Neuronal stem cell (in vitro differentiated cells): ENCODE measurements around the gene MTG2.

Experiments
- DNase-seq: peaks from one replicate; pipeline ENCODE4 v3.0.0-alpha.2; 2013; ENCODE audit warnings: low spot score
- H2AFZ ChIP-seq: one replicate; pipeline ENCODE4 v1.6.1; 2013; ENCODE audit warnings: mild to moderate bottlenecking, low read length, inconsistent platforms
- H2AK5ac ChIP-seq: 2 replicates; pipeline ENCODE4 v1.6.1; 2013; ENCODE audit warnings: low read depth, mild to moderate bottlenecking, inconsistent platforms, low read length, moderate library complexity, mixed read lengths
- H2BK120ac ChIP-seq: 2 replicates; pipeline ENCODE4 v1.6.1; 2013; ENCODE audit warnings: low read depth, mild to moderate bottlenecking, inconsistent platforms, low read length, moderate library complexity, mixed read lengths
- H2BK12ac ChIP-seq: one replicate; pipeline ENCODE4 v1.6.1; 2013; ENCODE audit warnings: low read length, inconsistent platforms
- H2BK15ac ChIP-seq: 2 replicates; pipeline ENCODE4 v1.6.1; 2013; ENCODE audit warnings: mild to moderate bottlenecking, low read length, inconsistent platforms, mixed read lengths
- H2BK5ac ChIP-seq: one replicate; pipeline ENCODE4 v1.6.1; 2013; ENCODE audit warnings: inconsistent platforms, mild to moderate bottlenecking, low read length, moderate library complexity
- H3K14ac ChIP-seq: one replicate; pipeline ENCODE4 v1.6.1; 2013; ENCODE audit warnings: low read length, inconsistent platforms
- H3K18ac ChIP-seq: 2 replicates; pipeline ENCODE4 v1.6.1; 2013; ENCODE audit warnings: low read length, inconsistent platforms
- H3K23ac ChIP-seq: 2 replicates; pipeline ENCODE4 v1.6.1; 2013; ENCODE audit warnings: low read depth, mild to moderate bottlenecking, mixed read lengths, low read length, inconsistent platforms; ENCODE audit not compliant: poor library complexity
- H3K27ac ChIP-seq: replicated peaks from 3 replicates; pipeline ENCODE4 v1.5.1; 2013; ENCODE audit warnings: low read length, inconsistent platforms
- H3K27me3 ChIP-seq, 3 experiments: 2 replicates each; pipeline ENCODE4 v1.6.1; 2013; ENCODE audit warnings: low read length in 3 of 3, mild to moderate bottlenecking in 2 of 3, inconsistent platforms in 1 of 3, low read depth in 1 of 3, mixed read lengths in 1 of 3, moderate library complexity in 1 of 3; ENCODE audit not compliant: control insufficient read depth in 3 of 3, insufficient read depth in 3 of 3
- H3K36me3 ChIP-seq, 2 donors: replicated peaks in 1 of 2; 2 replicates each; pipeline ENCODE4 v1.6.1; 2013; ENCODE audit warnings: low read length in 2 of 2; ENCODE audit not compliant: control insufficient read depth in 2 of 2, insufficient read depth in 2 of 2
- H3K4ac ChIP-seq: 2 replicates; pipeline ENCODE4 v1.6.1; 2013; ENCODE audit warnings: inconsistent platforms, mild to moderate bottlenecking, low read length, moderate library complexity
- H3K4me1 ChIP-seq, 2 donors: 1 replicate in 1 of 2; 2 replicates in 1 of 2; pipeline ENCODE4 v1.6.1; 2013; ENCODE audit warnings: low read length in 2 of 2, low read depth in 1 of 2; ENCODE audit not compliant: control insufficient read depth in 2 of 2, insufficient read depth in 1 of 2
- H3K4me2 ChIP-seq: one replicate; pipeline ENCODE4 v1.6.1; 2013; ENCODE audit warnings: mild to moderate bottlenecking, low read length, inconsistent platforms; ENCODE audit not compliant: insufficient read depth, poor library complexity, severe bottlenecking
- H3K4me3 ChIP-seq, 2 donors: 2 replicates each; pipeline ENCODE4 v1.5.1; 2013; ENCODE audit warnings: low read length in 2 of 2, mild to moderate bottlenecking in 2 of 2, inconsistent platforms in 1 of 2, moderate library complexity in 1 of 2
- H3K79me1 ChIP-seq: one replicate; pipeline ENCODE4 v1.6.1; 2013; ENCODE audit warnings: low read depth, mild to moderate bottlenecking, inconsistent platforms, low read length, moderate library complexity
- H3K9ac ChIP-seq: one replicate; pipeline ENCODE4 v1.6.1; 2013; ENCODE audit warnings: mild to moderate bottlenecking, low read depth, low read length, inconsistent platforms; ENCODE audit not compliant: poor library complexity
- H3K9me3 ChIP-seq, 2 donors: replicated peaks in 1 of 2; 2 replicates each; pipeline versions ENCODE3 to v1.6.1; 2013; ENCODE audit warnings: low read length in 2 of 2, mild to moderate bottlenecking in 2 of 2, inconsistent platforms in 1 of 2, low read depth in 1 of 2, mixed read lengths in 1 of 2, moderate library complexity in 1 of 2; ENCODE audit not compliant: control insufficient read depth in 2 of 2, insufficient read depth in 1 of 2
- H4K8ac ChIP-seq: one replicate; pipeline ENCODE4 v1.6.1; 2013; ENCODE audit warnings: low read depth, mild to moderate bottlenecking, inconsistent platforms, low read length, moderate library complexity
- H4K91ac ChIP-seq: one replicate; pipeline ENCODE4 v1.6.1; 2013; ENCODE audit warnings: low read length, low read depth, mild to moderate bottlenecking, inconsistent platforms; ENCODE audit not compliant: poor library complexity
- WGBS, 2 donors: extraction: QIAGEN DNeasy Blood & Tissue Kit; methylation state at CpG; one replicate each; pipeline ENCODE4 v1.1.7; 2013; ENCODE audit warnings: missing lambda C conversion rate in 2 of 2, mixed read lengths in 1 of 2; ENCODE audit not compliant: insufficient read length in 2 of 2, insufficient replicate concordance in 1 of 2; ENCODE audit errors: extremely low coverage in 2 of 2; 5-methylcytosine and 5-hydroxymethylcytosine counted together

MTG2 gene

GRCh38 chr20:62219101-62219991 is 36.5 kb downstream of the MTG2 start:
- Histone ChIP-seq H4K91ac (no peak overlapping the region), H3K9ac (peak overlapping the region; percentile 21), H2AK5ac (no peak overlapping the region), H3K79me1 (no peaks in the 10 kb centered on the region), H3K27me3 (peaks cover 7 to 67% (median 34%) of the 10 kb centered on the region in 3 experiments), H2BK12ac (no peak overlapping the region), H4K8ac (no peak overlapping the region), H3K4me3 (peak overlapping the region; percentile 45 to 73), H2AFZ (peak overlapping the region; percentile 85), H3K9me3 (peaks cover 0 to 2% of the 10 kb centered on the region in 2 donors), H3K4me2 (peak overlapping the region; percentile 84), H3K23ac (peak overlapping the region; percentile 80), H3K4ac (no peak overlapping the region), H2BK120ac (no peak overlapping the region), H3K4me1 (peaks cover 22 to 31% of the 10 kb centered on the region in 2 donors), H2BK5ac (peak overlapping the region; percentile 24), H3K27ac (no peak overlapping the region), H3K14ac (no peak overlapping the region), H3K18ac (peak overlapping the region; percentile 15), H3K36me3 (no peaks in the 10 kb centered on the region), H2BK15ac (no peak overlapping the region)
- WGBS, 2 donors = no CpG with 5 or more reads among the region's 84 CpGs
- DNase-seq = no peak

- peak within 1 kb of the TSS; percentile 84 for H3K4me2 ChIP-seq
- H4K8ac ChIP-seq = no peak within 1 kb of the TSS
- no peak within 1 kb of the TSS for H2BK120ac ChIP-seq
- H3K23ac ChIP-seq = peak within 1 kb of the TSS; percentile 89
- no CpG with 5 or more reads among the region's 84 CpGs for WGBS, 2 donors
- peak within 1 kb of the TSS; percentile 41 for H2BK12ac ChIP-seq
- H2AK5ac ChIP-seq = no peak within 1 kb of the TSS
- H3K27ac ChIP-seq = no peak within 1 kb of the TSS
- peak within 1 kb of the TSS; percentile 21 for H3K9ac ChIP-seq
- H3K79me1 ChIP-seq = no peaks in the 10 kb centered on the region
- peak; percentile 78 for DNase-seq
- H3K9me3 ChIP-seq = peaks cover 0 to 2% of the 10 kb centered on the region in 2 donors
- no peak within 1 kb of the TSS for H3K4ac ChIP-seq
- no peaks in the 10 kb centered on the region for H3K36me3 ChIP-seq
- H4K91ac ChIP-seq = no peak within 1 kb of the TSS
- H3K27me3 ChIP-seq = peaks cover 7 to 74% (median 34%) of the 10 kb centered on the region in 3 experiments
- H3K4me1 ChIP-seq = peaks cover 22 to 31% of the 10 kb centered on the region in 2 donors
- peak within 1 kb of the TSS; percentile 85 for H2AFZ ChIP-seq
- H2BK15ac ChIP-seq = no peak within 1 kb of the TSS
- H3K14ac ChIP-seq = no peak within 1 kb of the TSS
- no peak within 1 kb of the TSS for H2BK5ac ChIP-seq
- peak within 1 kb of the TSS; percentile 48 for H3K18ac ChIP-seq
- H3K4me3 ChIP-seq = peak within 1 kb of the TSS; percentile 45 to 73
These were observed 37.3 kb downstream of the MTG2 start, which contains the start of gene HRH3 for GRCh38 chr20:62219992-62220665. HRH3 (minus strand) TSS chr20:62220278; CDS start chr20:62219970, 308 bp downstream.

DNA sequence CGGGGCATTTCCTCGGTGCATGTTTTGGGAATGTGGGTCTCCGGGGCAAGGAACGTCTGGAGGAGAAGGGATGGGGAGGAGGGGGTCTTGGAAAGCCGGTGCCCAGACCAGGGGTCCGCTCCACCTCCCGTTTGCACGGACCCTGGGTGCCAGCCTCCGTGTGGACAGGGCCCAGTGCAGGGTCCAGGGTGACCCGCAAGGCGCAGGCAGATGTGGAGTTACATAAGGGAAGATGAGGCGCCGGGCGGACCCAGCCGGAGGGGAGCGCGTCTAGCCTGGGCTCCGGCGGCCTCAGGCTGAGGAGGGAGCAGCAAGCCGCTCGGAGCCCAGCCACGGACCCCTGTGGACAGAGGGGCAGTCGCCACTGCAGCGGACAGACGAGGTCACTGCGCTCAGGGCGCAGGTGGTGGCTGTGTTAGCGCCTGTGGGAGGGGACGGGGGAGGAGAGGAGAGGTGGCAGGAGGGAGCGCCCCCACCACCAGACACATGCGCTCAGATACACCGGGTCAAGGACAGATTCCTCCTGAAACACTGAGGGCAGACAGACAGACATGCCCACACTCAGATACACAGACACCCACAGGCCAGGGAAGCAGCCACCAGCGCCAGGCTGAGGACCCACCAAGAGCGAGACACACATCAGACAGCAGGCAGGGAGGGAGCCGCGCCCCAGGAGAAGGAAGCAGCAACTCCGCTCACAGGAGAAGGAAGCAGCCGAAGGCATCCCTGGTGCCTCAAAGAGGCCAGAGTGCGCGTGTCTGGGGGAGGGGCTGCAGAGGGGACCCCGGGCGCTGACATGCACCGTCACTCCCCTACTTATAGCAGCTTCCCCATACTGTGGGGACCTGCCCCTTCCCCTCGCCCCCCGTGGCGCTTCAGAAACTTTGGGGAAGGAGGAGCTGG is 38.1 kb downstream of the MTG2 start:
- H3K14ac ChIP-seq = no peak overlapping the region
- no peak overlapping the region for H3K4me3 ChIP-seq
- no peaks in the 10 kb centered on the region for H3K36me3 ChIP-seq
- WGBS, 2 donors = no CpG with 5 or more reads among the region's 46 CpGs
- H3K27ac ChIP-seq = no peak overlapping the region
- peak overlapping the region; percentile 25 for H3K4me2 ChIP-seq
- H3K4ac ChIP-seq = no peak overlapping the region
- H4K8ac ChIP-seq = no peak overlapping the region
- no peak overlapping the region for H2AFZ ChIP-seq
- no peak overlapping the region for H2BK15ac ChIP-seq
- H2BK12ac ChIP-seq = peak overlapping the region; percentile 41
- H2BK5ac ChIP-seq = no peak overlapping the region
- no peak overlapping the region for H2BK120ac ChIP-seq
- no peaks in the 10 kb centered on the region for H3K79me1 ChIP-seq
- H3K18ac ChIP-seq = peak overlapping the region; percentile 48
- peaks cover 7 to 82% (median 34%) of the 10 kb centered on the region in 3 experiments for H3K27me3 ChIP-seq
- H3K9ac ChIP-seq = peak overlapping the region; percentile 3
- no peak overlapping the region for H4K91ac ChIP-seq
- DNase-seq = no peak
- H2AK5ac ChIP-seq = no peak overlapping the region
- H3K4me1 ChIP-seq = peaks cover 22 to 31% of the 10 kb centered on the region in 2 donors
- H3K9me3 ChIP-seq = peaks cover 0 to 2% of the 10 kb centered on the region in 2 donors
- H3K23ac ChIP-seq = peak overlapping the region; percentile 89
